Measurements from ENCODE around the gene VAV1. TPM values are rescaled to one million over a fixed set of nuclear protein-coding genes. Genes with fewer than 3 reads are reported as not detected.

The VAV1 gene
- total and polyA plus RNA-seq, 2 donors (not counting 3 experiments of a cell fraction or from before 2014, with no cell fraction given) = not detected

- DNase-seq (ENCODE audit: low read depth, low spot score) (no peak), FAIRE-seq (no peak)
- dilution Hi-C loops (cut with MboI; ENCODE audit: extremely low pct_ligation_motif_present, low sequenced_read_pairs) (no loop called here), intact Hi-C loops (cut with micrococcal nuclease) (no loop called here)
- H3K4me2 ChIP-seq (ENCODE audit: insufficient read depth, low read length) = no peak overlapping the region
- no peak overlapping the region for H2AFZ ChIP-seq (ENCODE audit: low read depth, low read length)
- no peaks in the 10 kb centered on the region for H3K27me3 ChIP-seq (ENCODE audit: control insufficient read depth in 2 of 2, insufficient read depth in 2 of 2, low read length in 2 of 2)
- no peaks in the 10 kb centered on the region for H3K9me1 ChIP-seq (replicated peaks; ENCODE audit: control insufficient read depth, extremely low read depth, insufficient read depth, low read length)
- H3K36me3 ChIP-seq (ENCODE audit: control insufficient read depth in 2 of 2, extremely low read depth in 1 of 2, insufficient read depth in 2 of 2, low read length in 2 of 2) = no peaks in the 10 kb centered on the region
- H3K27ac ChIP-seq (ENCODE audit: insufficient read depth, low read depth, low read length) = no peak overlapping the region
- TF ChIP-seq, protein P1, sequence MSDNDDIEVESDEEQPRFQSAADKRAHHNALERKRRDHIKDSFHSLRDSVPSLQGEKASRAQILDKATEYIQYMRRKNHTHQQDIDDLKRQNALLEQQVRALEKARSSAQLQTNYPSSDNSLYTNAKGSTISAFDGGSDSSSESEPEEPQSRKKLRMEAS (IDR thresholded peaks at IDR 0.05; ENCODE audit: insufficient read depth, insufficient read length) = no peak
- no peak for TF ChIP-seq EZH2 (IDR thresholded peaks at IDR 0.05; ENCODE audit: borderline replicate concordance, low read depth, low read length, severe bottlenecking)
- no peak for TF ChIP-seq POLR2AphosphoS5 (IDR thresholded peaks at IDR 0.05; ENCODE audit: insufficient read depth, low read depth, low read length)
- no peak for TF ChIP-seq FOS (IDR thresholded peaks at IDR 0.05; ENCODE audit: borderline replicate concordance, insufficient read depth, low read length)
- no peak for TF ChIP-seq POLR2A (IDR thresholded peaks at IDR 0.05; ENCODE audit: low read depth, low read length)
- TF ChIP-seq, protein P2, sequence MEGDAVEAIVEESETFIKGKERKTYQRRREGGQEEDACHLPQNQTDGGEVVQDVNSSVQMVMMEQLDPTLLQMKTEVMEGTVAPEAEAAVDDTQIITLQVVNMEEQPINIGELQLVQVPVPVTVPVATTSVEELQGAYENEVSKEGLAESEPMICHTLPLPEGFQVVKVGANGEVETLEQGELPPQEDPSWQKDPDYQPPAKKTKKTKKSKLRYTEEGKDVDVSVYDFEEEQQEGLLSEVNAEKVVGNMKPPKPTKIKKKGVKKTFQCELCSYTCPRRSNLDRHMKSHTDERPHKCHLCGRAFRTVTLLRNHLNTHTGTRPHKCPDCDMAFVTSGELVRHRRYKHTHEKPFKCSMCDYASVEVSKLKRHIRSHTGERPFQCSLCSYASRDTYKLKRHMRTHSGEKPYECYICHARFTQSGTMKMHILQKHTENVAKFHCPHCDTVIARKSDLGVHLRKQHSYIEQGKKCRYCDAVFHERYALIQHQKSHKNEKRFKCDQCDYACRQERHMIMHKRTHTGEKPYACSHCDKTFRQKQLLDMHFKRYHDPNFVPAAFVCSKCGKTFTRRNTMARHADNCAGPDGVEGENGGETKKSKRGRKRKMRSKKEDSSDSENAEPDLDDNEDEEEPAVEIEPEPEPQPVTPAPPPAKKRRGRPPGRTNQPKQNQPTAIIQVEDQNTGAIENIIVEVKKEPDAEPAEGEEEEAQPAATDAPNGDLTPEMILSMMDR (IDR thresholded peaks at IDR 0.05; ENCODE audit: extremely low read depth in 1 of 2, insufficient read depth in 1 of 2, low read depth in 1 of 2, low read length in 2 of 2) = no peak
- no peak for TF ChIP-seq JUN (IDR thresholded peaks at IDR 0.05; ENCODE audit: borderline replicate concordance, insufficient read depth, insufficient read length, low read depth)
- TF ChIP-seq GATA2 (IDR thresholded peaks at IDR 0.05; ENCODE audit: insufficient read depth, insufficient read length, low read depth, low read length) = no peak
- no peak for TF ChIP-seq MYC (IDR thresholded peaks at IDR 0.05; ENCODE audit: low read depth, low read length)
- H3K9me3 ChIP-seq (replicated peaks; ENCODE audit: control insufficient read depth, insufficient read depth, low read length) = no peaks in the 10 kb centered on the region
- no TSS peak for BruUV-seq (replicated peaks)
- CTCF ChIA-PET = interaction anchor here (1.1 kb wide), 1 partner anchor 14 kb away, joined by 4 read pairs; no protein-coding TSS in a partner anchor
- no peak overlapping the region for H3K9ac ChIP-seq (replicated peaks; ENCODE audit: extremely low read depth, insufficient read depth, low read length)
- no peak overlapping the region for H3K4me3 ChIP-seq (replicated peaks in 1 of 3; ENCODE audit: insufficient read depth in 1 of 3, low read depth in 1 of 3, low read length in 3 of 3)
- H3K4me1 ChIP-seq (ENCODE audit: control insufficient read depth, extremely low read depth, insufficient read depth, low read length) = no peaks in the 10 kb centered on the region
- no peaks in the 10 kb centered on the region for H3K79me2 ChIP-seq (ENCODE audit: control insufficient read depth, insufficient read depth, low read length)
- POLR2A ChIA-PET = no interaction called here
- no peaks in the 10 kb centered on the region for H4K20me1 ChIP-seq (replicated peaks; ENCODE audit: control insufficient read depth, extremely low read depth, insufficient read depth, low read length)
Measured at GRCh38 chr19:6876748-6877147, 104.2 kb downstream of the VAV1 start.
